K562 (cell line): ENCODE data around the gene TPO. TPM values are rescaled to one million over a fixed set of nuclear protein-coding genes. Genes with fewer than 3 reads are reported as not detected.

Experiments
- ATAC-seq: fragments of 200-7000 bp; cut with Tn5 transposase; 3 replicates; pipeline ENCODE4 v1.9.1; 2020; ENCODE audit warnings: moderate library complexity
- BruUV-seq: library from RNA; stranded (reverse); fragments of 400-500 nt; replicated peaks from 2 replicates; lab custom pipeline; 2021; lab: Mats Ljungman, UMichigan
- CTCF ChIA-PET: fragments of 300-600 bp; formaldehyde crosslinking; extraction: SDS; loops from one replicate; lab custom pipeline; 2021; ENCODE audit warnings: low intra/inter-chr PET ratio; lab: Yijun Ruan, JAX
- POLR2A ChIA-PET: fragments of 300-600, 350-650 bp; sonication (Branson Sonifier 250); formaldehyde crosslinking; extraction: SDS; loops from one replicate; lab custom pipeline; 2021; ENCODE audit warnings: antibody characterized with exemption, inconsistent platforms; lab: Yijun Ruan, JAX
- DNase-seq, 4 experiments: peaks; one replicate each; pipeline versions ENCODE4 v3.0.0 to v3.0.0-alpha.2; 2011 to 2018; ENCODE audit warnings: low spot score in 3 of 4, mixed read lengths in 3 of 4; ENCODE audit errors: extremely low read depth in 1 of 4
- FAIRE-seq: peaks from 2 replicates; lab custom pipeline; 2011; peaks lifted over from hg19 to GRCh38; lab: Jason Lieb, UNC
- H2AFZ ChIP-seq: 2 replicates; pipeline ENCODE4 v1.6.0; 2011; ENCODE audit warnings: low read depth, low read length, control low read depth, inconsistent platforms
- H3K27ac ChIP-seq: fragments of 200-600 bp; 3 replicates; pipeline ENCODE4 v1.8.0; 2011; ENCODE audit warnings: low read depth, mild to moderate bottlenecking, control low read depth, inconsistent platforms, low read length, moderate library complexity, mixed read lengths; ENCODE audit errors: extremely low read depth
- H3K27me3 ChIP-seq, 2 experiments: fragments of 300-600 bp in 1 of 2; 2 replicates in 1 of 2; 3 replicates in 1 of 2; pipeline versions ENCODE4 v1.6.0 to v1.8.0; 2011; ENCODE audit warnings: inconsistent platforms in 2 of 2, low read length in 2 of 2, mild to moderate bottlenecking in 1 of 2, mixed read lengths in 1 of 2, moderate library complexity in 1 of 2; ENCODE audit not compliant: control insufficient read depth in 2 of 2, insufficient read depth in 2 of 2
- H3K36me3 ChIP-seq: fragments of 300-600 bp; 3 replicates; pipeline ENCODE4 v1.8.0; 2011; ENCODE audit warnings: mild to moderate bottlenecking, low read length, inconsistent platforms; ENCODE audit not compliant: control insufficient read depth, insufficient read depth
- H3K4me1 ChIP-seq, 2 experiments: fragments of 200-600 bp in 1 of 2; replicated peaks in 1 of 2; 2 replicates in 1 of 2; 3 replicates in 1 of 2; pipeline versions ENCODE4 v1.5.1 to v1.8.0; 2011; ENCODE audit warnings: inconsistent platforms in 2 of 2, low read length in 2 of 2, mild to moderate bottlenecking in 1 of 2, mixed read lengths in 1 of 2, moderate library complexity in 1 of 2; ENCODE audit not compliant: control insufficient read depth in 2 of 2, insufficient read depth in 2 of 2
- H3K4me2 ChIP-seq: 2 replicates; pipeline ENCODE4 v1.6.1; 2011; ENCODE audit warnings: low read length, control low read depth, inconsistent platforms, mixed read lengths; ENCODE audit not compliant: insufficient read depth
- H3K4me3 ChIP-seq: fragments of 200-600 bp; sonication (generic), shearing (Covaris generic); 2 replicates; pipeline ENCODE4 v1.5.1; 2016; ENCODE audit warnings: control low read depth, inconsistent platforms
- H3K79me2 ChIP-seq: fragments of 200-600 bp; 3 replicates; pipeline ENCODE4 v1.8.0; 2011; ENCODE audit warnings: low read length, inconsistent platforms; ENCODE audit not compliant: control insufficient read depth, insufficient read depth
- H3K9ac ChIP-seq, 2 experiments: 2 replicates each; pipeline versions ENCODE4 v1.6.0 to v1.6.1; 2011; ENCODE audit warnings: low read depth in 2 of 2, low read length in 2 of 2, control low read depth in 1 of 2, inconsistent platforms in 1 of 2, mild to moderate bottlenecking in 1 of 2, mixed read lengths in 1 of 2; ENCODE audit not compliant: insufficient read depth in 1 of 2
- H3K9me1 ChIP-seq: one replicate; pipeline ENCODE4 v1.6.0; 2011; ENCODE audit warnings: inconsistent platforms, mild to moderate bottlenecking, low read length, moderate library complexity; ENCODE audit not compliant: control insufficient read depth, insufficient read depth
- H3K9me3 ChIP-seq: replicated peaks from 2 replicates; pipeline ENCODE4 v1.5.1; 2011; ENCODE audit warnings: low read depth, low read length, inconsistent platforms; ENCODE audit not compliant: control insufficient read depth, insufficient read depth
- H4K20me1 ChIP-seq: replicated peaks from 2 replicates; pipeline ENCODE4 v1.6.1; 2011; ENCODE audit warnings: low read length, inconsistent platforms, mixed read lengths; ENCODE audit not compliant: control insufficient read depth, insufficient read depth
- HLTF ChIP-seq: fragments of 450-650 bp; IDR thresholded peaks from 2 replicates; pipeline ENCODE4 v1.6.1; 2016
- NCOA4 ChIP-seq: fragments of 450-650 bp; IDR thresholded peaks from 2 replicates; pipeline ENCODE4 v1.6.1; 2018; ENCODE audit warnings: mild to moderate bottlenecking; ENCODE audit not compliant: partially characterized antibody
- SAFB ChIP-seq: fragments of 200-400 bp; formaldehyde crosslinking; IDR thresholded peaks from 2 replicates; pipeline ENCODE4 v1.6.1; 2017; ENCODE audit warnings: low read depth, low read length, borderline replicate concordance
- SPI1 ChIP-seq: IDR thresholded peaks from 2 replicates; pipeline ENCODE4 v1.6.1; 2011; ENCODE audit warnings: low read depth, low read length, control low read depth, borderline replicate concordance
- TSC22D4 ChIP-seq: fragments of 450-650 bp; IDR thresholded peaks from 2 replicates; pipeline ENCODE4 v1.6.1; 2016; ENCODE audit warnings: missing genetic modification characterization, missing biosample characterization, control low read depth
- ZNF24 ChIP-seq: fragments of 450-650 bp; IDR thresholded peaks from 2 replicates; pipeline ENCODE4 v1.6.1; 2016
- WGBS: fragments of 100-300 bp; shearing (Covaris generic); methylation state at CpG from one replicate; pipeline ENCODE4 v1.1.6; 2016; ENCODE audit warnings: low coverage, mixed read lengths; ENCODE audit not compliant: insufficient coverage; ENCODE audit errors: missing lambda C conversion rate; 5-methylcytosine and 5-hydroxymethylcytosine counted together
- in situ Hi-C: fragments of 300-500 bp; cut with MboI; formaldehyde crosslinking; loops from 4 replicates; pipeline ENCODE4 v1.15.0; 2018; ENCODE audit warnings: inconsistent platforms, mixed read lengths
- intact Hi-C: fragments of 100-400 bp; cut with micrococcal nuclease; formaldehyde crosslinking; loops from 2 replicates; pipeline ENCODE4 v1.14.2; 2022
- polyA plus RNA-seq, 8 experiments: library from polyadenylated mRNA; depleted of rRNA in 4 of 8; stranded (reverse) in 5 of 8; unstranded in 3 of 8; fragments of >200 nt; fragmentation: Nextera tagmentation in 2 of 8; fragmentation: Illumina TruSeq in 1 of 8; extraction: Ambion mirVana in 2 of 8; extraction: Trizol in 1 of 8; gene quantifications; 2 replicates each; pipeline versions ENCODE4 v1.2.1 to v1.2.3, GENCODE V29; 2011 to 2014; ENCODE audit warnings: inconsistent platforms in 1 of 8, missing spikeins in 1 of 8
- total RNA-seq, 7 experiments: library from RNA; depleted of rRNA in 6 of 7; stranded (reverse); fragments of >200 nt in 6 of 7; fragmentation: Illumina TruSeq in 2 of 7; extraction: Trizol in 2 of 7; gene quantifications; 2 replicates each; pipeline versions ENCODE4 v1.2.1 to v1.2.3, GENCODE V29; 2011 to 2021; ENCODE audit warnings: low replicate concordance in 1 of 7
- TF ChIP-seq, protein P1 (sequence below): fragments of 450-650 bp; IDR thresholded peaks from 2 replicates; pipeline ENCODE4 v1.6.1; 2016; ENCODE audit warnings: missing biosample characterization, missing genetic modification characterization
- TF ChIP-seq, protein P2 (sequence below): fragments of 450-650 bp; IDR thresholded peaks from 2 replicates; pipeline ENCODE4 v1.6.1; 2018; ENCODE audit not compliant: partially characterized antibody
- TF ChIP-seq, protein P3 (sequence below): fragments of 450-650 bp; formaldehyde crosslinking; IDR thresholded peaks from 2 replicates; pipeline ENCODE4 v1.4.0; 2020; ENCODE audit warnings: mild to moderate bottlenecking, moderate library complexity

The TPO gene
- total and polyA plus RNA-seq, 9 of the 15 experiments (the other 6 are each of a cell fraction or from before 2014, with no cell fraction given): not detected

DNA sequence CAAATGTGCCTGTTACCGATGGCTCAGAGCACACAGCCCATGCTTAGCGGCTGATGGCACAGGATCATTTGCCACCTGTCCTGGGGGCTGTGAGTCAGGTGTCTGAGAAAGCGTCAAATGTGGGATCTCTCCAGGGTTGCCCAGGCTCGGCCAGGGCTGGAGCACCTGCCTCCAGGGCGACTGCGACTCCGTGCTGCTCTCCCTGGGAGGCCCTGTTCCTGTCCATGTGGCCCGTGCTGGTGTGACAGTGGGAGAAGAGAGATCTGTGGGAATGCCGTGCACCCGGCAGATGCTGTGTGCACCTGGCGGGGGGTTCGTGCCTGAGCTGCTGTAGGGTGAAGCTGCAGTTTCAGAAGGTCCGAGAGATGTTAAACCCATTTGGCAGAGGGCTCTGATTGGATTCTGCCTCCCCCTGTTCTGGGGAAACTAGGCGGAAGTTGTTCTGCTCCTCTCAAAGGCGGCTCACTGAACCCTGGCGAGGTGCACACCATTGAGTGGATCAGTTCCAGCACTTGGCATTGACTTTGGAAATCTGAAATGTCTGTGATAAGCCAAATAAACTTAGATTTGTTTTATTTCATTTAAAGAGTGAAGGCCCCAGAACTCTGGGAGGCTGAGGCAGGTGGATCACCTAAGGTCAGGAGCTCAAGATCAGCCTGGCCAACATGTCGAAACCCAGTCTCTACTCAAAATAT is 34.7 kb upstream of the TPO start:
- intact Hi-C loops (no loop called here), in situ Hi-C loops (no loop called here)
- Histone ChIP-seq H3K9me1 (no peaks in the 10 kb centered on the region), H3K9ac (no peak overlapping the region), H2AFZ (no peak overlapping the region), H3K4me2 (no peak overlapping the region), H3K36me3 (no peaks in the 10 kb centered on the region), H3K79me2 (no peaks in the 10 kb centered on the region), H3K4me1 (no peaks in the 10 kb centered on the region), H4K20me1 (no peaks in the 10 kb centered on the region), H3K4me3 (no peak overlapping the region), H3K27ac (no peak overlapping the region), H3K9me3 (no peaks in the 10 kb centered on the region), H3K27me3 (peaks cover 6 to 37% of the 10 kb centered on the region in 2 experiments; a peak in 4 of 5 replicates)
- no peak for DNase-seq
- FAIRE-seq: no peak
- BruUV-seq: no TSS peak
- CTCF ChIA-PET: interaction anchor here (0.6 kb wide), 1 partner anchor 1185 kb away, joined by 4 read pairs; no protein-coding TSS in a partner anchor
- TF ChIP-seq, protein P1, sequence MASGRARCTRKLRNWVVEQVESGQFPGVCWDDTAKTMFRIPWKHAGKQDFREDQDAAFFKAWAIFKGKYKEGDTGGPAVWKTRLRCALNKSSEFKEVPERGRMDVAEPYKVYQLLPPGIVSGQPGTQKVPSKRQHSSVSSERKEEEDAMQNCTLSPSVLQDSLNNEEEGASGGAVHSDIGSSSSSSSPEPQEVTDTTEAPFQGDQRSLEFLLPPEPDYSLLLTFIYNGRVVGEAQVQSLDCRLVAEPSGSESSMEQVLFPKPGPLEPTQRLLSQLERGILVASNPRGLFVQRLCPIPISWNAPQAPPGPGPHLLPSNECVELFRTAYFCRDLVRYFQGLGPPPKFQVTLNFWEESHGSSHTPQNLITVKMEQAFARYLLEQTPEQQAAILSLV (tag): no peak
- no peak for TF ChIP-seq SPI1
- no peak for TF ChIP-seq HLTF
- POLR2A ChIA-PET: no interaction called here
- WGBS: 0% methylated on average over 17 of the region's 17 CpGs
- no peak for ATAC-seq

DNA sequence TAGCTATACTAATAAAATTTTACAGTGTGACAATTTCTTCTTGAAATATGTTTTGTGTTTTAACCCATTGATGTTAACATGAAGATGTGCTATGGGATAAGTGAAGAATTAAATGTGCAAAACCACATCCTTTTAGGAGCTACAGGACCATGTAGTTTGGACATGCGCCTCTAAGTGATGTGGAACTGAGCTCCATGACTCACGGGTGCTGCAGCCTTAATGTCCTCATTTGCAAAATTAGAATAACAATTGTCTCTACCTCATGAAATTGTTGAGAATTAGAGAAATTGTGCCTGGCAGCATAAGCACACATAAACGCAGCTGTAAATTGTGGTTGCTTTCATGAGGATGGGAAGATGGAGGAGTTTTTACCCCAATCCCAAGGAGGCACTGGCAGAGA is 31.6 kb upstream of the TPO start:
- WGBS: 0% methylated on average over 3 of the region's 3 CpGs
- no peaks in the 10 kb centered on the region for H4K20me1 ChIP-seq
- intact Hi-C loops: no loop called here
- DNase-seq (no peak), FAIRE-seq (no peak), ATAC-seq (no peak)
- ChIA-PET POLR2A (no interaction called here), CTCF (no interaction called here)
- no peak overlapping the region for H3K4me3 ChIP-seq
- H3K4me1 ChIP-seq: no peaks in the 10 kb centered on the region
- no TSS peak for BruUV-seq
- peaks cover 0 to 15% of the 10 kb centered on the region in 2 experiments; a peak in 2 of 5 replicates for H3K27me3 ChIP-seq
- in situ Hi-C loops: no loop called here
- no peaks in the 10 kb centered on the region for H3K9me1 ChIP-seq
- H3K9ac ChIP-seq: no peak overlapping the region
- H3K27ac ChIP-seq: no peak overlapping the region
- H3K36me3 ChIP-seq: no peaks in the 10 kb centered on the region
- no peak overlapping the region for H2AFZ ChIP-seq
- no peak overlapping the region for H3K4me2 ChIP-seq
- H3K9me3 ChIP-seq: no peaks in the 10 kb centered on the region
- no peaks in the 10 kb centered on the region for H3K79me2 ChIP-seq
- TF ChIP-seq TSC22D4 (tag): no peak
- TF ChIP-seq, protein P2, sequence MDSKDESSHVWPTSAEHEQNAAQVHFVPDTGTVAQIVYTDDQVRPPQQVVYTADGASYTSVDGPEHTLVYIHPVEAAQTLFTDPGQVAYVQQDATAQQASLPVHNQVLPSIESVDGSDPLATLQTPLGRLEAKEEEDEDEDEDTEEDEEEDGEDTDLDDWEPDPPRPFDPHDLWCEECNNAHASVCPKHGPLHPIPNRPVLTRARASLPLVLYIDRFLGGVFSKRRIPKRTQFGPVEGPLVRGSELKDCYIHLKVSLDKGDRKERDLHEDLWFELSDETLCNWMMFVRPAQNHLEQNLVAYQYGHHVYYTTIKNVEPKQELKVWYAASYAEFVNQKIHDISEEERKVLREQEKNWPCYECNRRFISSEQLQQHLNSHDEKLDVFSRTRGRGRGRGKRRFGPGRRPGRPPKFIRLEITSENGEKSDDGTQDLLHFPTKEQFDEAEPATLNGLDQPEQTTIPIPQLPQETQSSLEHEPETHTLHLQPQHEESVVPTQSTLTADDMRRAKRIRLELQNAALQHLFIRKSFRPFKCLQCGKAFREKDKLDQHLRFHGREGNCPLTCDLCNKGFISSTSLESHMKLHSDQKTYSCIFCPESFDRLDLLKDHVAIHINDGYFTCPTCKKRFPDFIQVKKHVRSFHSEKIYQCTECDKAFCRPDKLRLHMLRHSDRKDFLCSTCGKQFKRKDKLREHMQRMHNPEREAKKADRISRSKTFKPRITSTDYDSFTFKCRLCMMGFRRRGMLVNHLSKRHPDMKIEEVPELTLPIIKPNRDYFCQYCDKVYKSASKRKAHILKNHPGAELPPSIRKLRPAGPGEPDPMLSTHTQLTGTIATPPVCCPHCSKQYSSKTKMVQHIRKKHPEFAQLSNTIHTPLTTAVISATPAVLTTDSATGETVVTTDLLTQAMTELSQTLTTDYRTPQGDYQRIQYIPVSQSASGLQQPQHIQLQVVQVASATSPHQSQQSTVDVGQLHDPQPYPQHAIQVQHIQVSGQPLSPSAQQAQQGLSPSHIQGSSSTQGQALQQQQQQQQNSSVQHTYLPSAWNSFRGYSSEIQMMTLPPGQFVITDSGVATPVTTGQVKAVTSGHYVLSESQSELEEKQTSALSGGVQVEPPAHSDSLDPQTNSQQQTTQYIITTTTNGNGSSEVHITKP: no peak
- no peak for TF ChIP-seq SAFB
- TF ChIP-seq NCOA4: no peak
- TF ChIP-seq, protein P3, sequence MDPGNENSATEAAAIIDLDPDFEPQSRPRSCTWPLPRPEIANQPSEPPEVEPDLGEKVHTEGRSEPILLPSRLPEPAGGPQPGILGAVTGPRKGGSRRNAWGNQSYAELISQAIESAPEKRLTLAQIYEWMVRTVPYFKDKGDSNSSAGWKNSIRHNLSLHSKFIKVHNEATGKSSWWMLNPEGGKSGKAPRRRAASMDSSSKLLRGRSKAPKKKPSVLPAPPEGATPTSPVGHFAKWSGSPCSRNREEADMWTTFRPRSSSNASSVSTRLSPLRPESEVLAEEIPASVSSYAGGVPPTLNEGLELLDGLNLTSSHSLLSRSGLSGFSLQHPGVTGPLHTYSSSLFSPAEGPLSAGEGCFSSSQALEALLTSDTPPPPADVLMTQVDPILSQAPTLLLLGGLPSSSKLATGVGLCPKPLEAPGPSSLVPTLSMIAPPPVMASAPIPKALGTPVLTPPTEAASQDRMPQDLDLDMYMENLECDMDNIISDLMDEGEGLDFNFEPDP (CRISPR knock-in tag): no peak
- no peak for TF ChIP-seq ZNF24
